ENCODE data around the gene PRRT3. TPM values are rescaled to one million over a fixed set of nuclear protein-coding genes. Genes with fewer than 3 reads are reported as not detected.

The PRRT3 gene
- total and polyA plus RNA-seq, 2 donors (not counting 3 experiments of a cell fraction or from before 2014, with no cell fraction given): 1.5 TPM

DNA sequence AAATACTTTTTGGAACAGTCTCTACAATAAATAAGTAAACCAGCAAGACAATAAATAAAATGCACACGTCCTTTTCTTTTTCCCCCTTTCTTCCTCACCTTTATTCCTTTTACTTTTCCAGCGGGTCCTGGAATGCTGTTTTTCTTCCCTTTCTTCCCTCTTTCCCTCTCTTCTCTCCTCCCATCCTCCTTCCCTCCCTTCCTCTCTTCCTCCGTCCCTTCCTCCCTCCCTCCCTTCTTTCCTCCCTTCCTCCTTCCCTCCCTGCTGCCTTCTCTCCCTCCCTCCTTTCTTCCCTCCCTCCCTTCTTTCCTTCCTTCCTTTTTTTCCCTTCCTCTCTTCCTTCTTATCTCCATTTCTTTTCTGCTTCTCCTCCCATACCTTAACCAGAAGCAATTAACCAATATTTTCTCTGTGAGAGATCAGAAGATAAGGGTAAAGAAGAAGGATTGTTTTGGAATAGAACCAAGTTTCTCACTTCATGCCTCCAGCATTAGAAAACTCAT, 52.9 kb downstream of the PRRT3 start:
- dilution Hi-C loops (cut with MboI; ENCODE audit: extremely low pct_ligation_motif_present, low sequenced_read_pairs): no loop called here
- H4K20me1 ChIP-seq (replicated peaks; ENCODE audit: control insufficient read depth, extremely low read depth, insufficient read depth, low read length): no peaks in the 10 kb centered on the region
- ChIA-PET POLR2A (no interaction called here), CTCF (no interaction called here)
- no peak overlapping the region for H3K4me3 ChIP-seq (replicated peaks in 1 of 3; ENCODE audit: insufficient read depth in 1 of 3, low read depth in 1 of 3, low read length in 3 of 3)
- H3K4me2 ChIP-seq (ENCODE audit: insufficient read depth, low read length): no peak overlapping the region
- H3K27me3 ChIP-seq (ENCODE audit: control insufficient read depth in 2 of 2, insufficient read depth in 2 of 2, low read length in 2 of 2): no peaks in the 10 kb centered on the region
- no peak overlapping the region for H2AFZ ChIP-seq (ENCODE audit: low read depth, low read length)
- BruUV-seq (replicated peaks): no TSS peak
- no peaks in the 10 kb centered on the region for H3K79me2 ChIP-seq (ENCODE audit: control insufficient read depth, insufficient read depth, low read length)
- TF ChIP-seq, protein P1, sequence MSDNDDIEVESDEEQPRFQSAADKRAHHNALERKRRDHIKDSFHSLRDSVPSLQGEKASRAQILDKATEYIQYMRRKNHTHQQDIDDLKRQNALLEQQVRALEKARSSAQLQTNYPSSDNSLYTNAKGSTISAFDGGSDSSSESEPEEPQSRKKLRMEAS (IDR thresholded peaks at IDR 0.05; ENCODE audit: insufficient read depth, insufficient read length): no peak
- TF ChIP-seq GATA2 (IDR thresholded peaks at IDR 0.05; ENCODE audit: insufficient read depth, insufficient read length, low read depth, low read length): peak; percentile 16
- TF ChIP-seq POLR2AphosphoS5 (IDR thresholded peaks at IDR 0.05; ENCODE audit: insufficient read depth, low read depth, low read length): no peak
- no peak for TF ChIP-seq MYC (IDR thresholded peaks at IDR 0.05; ENCODE audit: low read depth, low read length)
- no peak overlapping the region for H3K9ac ChIP-seq (replicated peaks; ENCODE audit: extremely low read depth, insufficient read depth, low read length)
- H3K9me1 ChIP-seq (replicated peaks; ENCODE audit: control insufficient read depth, extremely low read depth, insufficient read depth, low read length): no peaks in the 10 kb centered on the region
- no peak for DNase-seq (ENCODE audit: low read depth, low spot score)
- H3K4me1 ChIP-seq (ENCODE audit: control insufficient read depth, extremely low read depth, insufficient read depth, low read length): peaks cover 38% of the 10 kb centered on the region
- FAIRE-seq: no peak
- no peaks in the 10 kb centered on the region for H3K9me3 ChIP-seq (replicated peaks; ENCODE audit: control insufficient read depth, insufficient read depth, low read length)
- no peaks in the 10 kb centered on the region for H3K36me3 ChIP-seq (ENCODE audit: control insufficient read depth in 2 of 2, extremely low read depth in 1 of 2, insufficient read depth in 2 of 2, low read length in 2 of 2)
- no peak overlapping the region for H3K27ac ChIP-seq (ENCODE audit: insufficient read depth, low read depth, low read length)
- intact Hi-C loops (cut with micrococcal nuclease): no loop called here

DNA sequence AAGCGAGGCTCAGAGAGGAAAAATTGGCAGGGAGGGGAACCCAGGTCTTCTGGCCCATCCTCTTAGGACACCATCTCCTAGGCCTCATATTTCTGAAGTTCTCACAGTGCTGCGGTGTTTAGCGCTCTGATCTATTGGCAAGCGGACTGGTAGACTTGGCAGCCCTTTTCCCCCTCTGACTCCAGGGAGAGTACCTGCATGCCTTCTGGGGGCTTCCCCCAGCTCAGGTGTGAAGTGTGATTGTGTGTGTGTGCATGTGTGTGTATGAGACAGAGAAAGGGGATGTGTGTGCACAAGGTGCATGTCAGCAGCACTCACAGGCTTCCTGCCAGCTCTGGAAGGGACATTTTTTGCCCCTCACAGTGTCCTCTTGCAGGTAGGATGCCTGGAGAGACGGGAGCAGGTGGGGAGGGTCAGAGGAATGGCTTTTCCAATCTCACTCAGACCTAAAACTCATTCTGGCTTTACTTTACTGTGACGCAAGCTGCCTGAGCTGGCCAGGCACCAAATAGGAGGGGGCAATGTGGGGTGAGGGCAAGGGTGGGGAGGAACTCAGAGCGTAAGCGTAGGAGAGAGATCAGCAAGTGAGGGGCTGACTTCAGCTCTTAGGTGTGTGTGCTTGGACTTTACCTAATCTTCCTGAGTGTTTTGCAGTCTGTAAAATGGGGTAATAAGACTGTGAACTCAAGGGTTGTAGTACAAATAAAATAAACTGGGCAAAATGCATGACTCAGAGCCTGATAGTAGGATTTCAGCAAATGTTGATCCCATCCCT, 53.6 kb downstream of the PRRT3 start:
- ChIA-PET CTCF (interaction anchor here (1.0 to 1.4 kb wide), 3 partner anchors 17 to 48 kb away, joined by 3 to 10 read pairs (median 4); no protein-coding TSS in a partner anchor), POLR2A (no interaction called here)
- no peaks in the 10 kb centered on the region for H3K9me3 ChIP-seq (replicated peaks; ENCODE audit: control insufficient read depth, insufficient read depth, low read length)
- no peak overlapping the region for H2AFZ ChIP-seq (ENCODE audit: low read depth, low read length)
- no peaks in the 10 kb centered on the region for H3K9me1 ChIP-seq (replicated peaks; ENCODE audit: control insufficient read depth, extremely low read depth, insufficient read depth, low read length)
- peaks cover 0 to under 1% of the 10 kb centered on the region in 2 experiments for H3K36me3 ChIP-seq (ENCODE audit: control insufficient read depth in 2 of 2, extremely low read depth in 1 of 2, insufficient read depth in 2 of 2, low read length in 2 of 2)
- no TSS peak for BruUV-seq (replicated peaks)
- H3K9ac ChIP-seq (replicated peaks; ENCODE audit: extremely low read depth, insufficient read depth, low read length): no peak overlapping the region
- no peak for DNase-seq (ENCODE audit: low read depth, low spot score)
- FAIRE-seq: no peak
- no peak overlapping the region for H3K27ac ChIP-seq (ENCODE audit: insufficient read depth, low read depth, low read length)
- H3K4me1 ChIP-seq (ENCODE audit: control insufficient read depth, extremely low read depth, insufficient read depth, low read length): peaks cover 42% of the 10 kb centered on the region
- intact Hi-C loops (cut with micrococcal nuclease): no loop called here
- dilution Hi-C loops (cut with MboI; ENCODE audit: extremely low pct_ligation_motif_present, low sequenced_read_pairs): no loop called here
- no peaks in the 10 kb centered on the region for H4K20me1 ChIP-seq (replicated peaks; ENCODE audit: control insufficient read depth, extremely low read depth, insufficient read depth, low read length)
- no peak overlapping the region for H3K4me3 ChIP-seq (replicated peaks in 1 of 3; ENCODE audit: insufficient read depth in 1 of 3, low read depth in 1 of 3, low read length in 3 of 3)
- no peak overlapping the region for H3K4me2 ChIP-seq (ENCODE audit: insufficient read depth, low read length)
- TF ChIP-seq JUN (IDR thresholded peaks at IDR 0.05; ENCODE audit: borderline replicate concordance, insufficient read depth, insufficient read length, low read depth): no peak
- TF ChIP-seq POLR2AphosphoS5 (IDR thresholded peaks at IDR 0.05; ENCODE audit: insufficient read depth, low read depth, low read length): no peak
- no peak for TF ChIP-seq POLR2A (IDR thresholded peaks at IDR 0.05; ENCODE audit: low read depth, low read length)
- no peak for TF ChIP-seq GATA2 (IDR thresholded peaks at IDR 0.05; ENCODE audit: insufficient read depth, insufficient read length, low read depth, low read length)
- H3K79me2 ChIP-seq (ENCODE audit: control insufficient read depth, insufficient read depth, low read length): no peaks in the 10 kb centered on the region
- H3K27me3 ChIP-seq (ENCODE audit: control insufficient read depth in 2 of 2, insufficient read depth in 2 of 2, low read length in 2 of 2): no peaks in the 10 kb centered on the region
